GM18502 (cell line): Measurements from ENCODE around the gene KNTC1.
"Not testable (repeated sequence)": the region's sequence is repeated elsewhere in the genome, so short reads cannot be mapped to it uniquely, and the experiment has no call there.

Experiments
- ATAC-seq: cut with Tn5 transposase; IDR thresholded peaks from one replicate; pipeline ENCODE4 v1.9.1; 2021; ENCODE audit warnings: mild to moderate bottlenecking; ENCODE audit not compliant: unreplicated experiment, poor library complexity

The KNTC1 gene, protein sequence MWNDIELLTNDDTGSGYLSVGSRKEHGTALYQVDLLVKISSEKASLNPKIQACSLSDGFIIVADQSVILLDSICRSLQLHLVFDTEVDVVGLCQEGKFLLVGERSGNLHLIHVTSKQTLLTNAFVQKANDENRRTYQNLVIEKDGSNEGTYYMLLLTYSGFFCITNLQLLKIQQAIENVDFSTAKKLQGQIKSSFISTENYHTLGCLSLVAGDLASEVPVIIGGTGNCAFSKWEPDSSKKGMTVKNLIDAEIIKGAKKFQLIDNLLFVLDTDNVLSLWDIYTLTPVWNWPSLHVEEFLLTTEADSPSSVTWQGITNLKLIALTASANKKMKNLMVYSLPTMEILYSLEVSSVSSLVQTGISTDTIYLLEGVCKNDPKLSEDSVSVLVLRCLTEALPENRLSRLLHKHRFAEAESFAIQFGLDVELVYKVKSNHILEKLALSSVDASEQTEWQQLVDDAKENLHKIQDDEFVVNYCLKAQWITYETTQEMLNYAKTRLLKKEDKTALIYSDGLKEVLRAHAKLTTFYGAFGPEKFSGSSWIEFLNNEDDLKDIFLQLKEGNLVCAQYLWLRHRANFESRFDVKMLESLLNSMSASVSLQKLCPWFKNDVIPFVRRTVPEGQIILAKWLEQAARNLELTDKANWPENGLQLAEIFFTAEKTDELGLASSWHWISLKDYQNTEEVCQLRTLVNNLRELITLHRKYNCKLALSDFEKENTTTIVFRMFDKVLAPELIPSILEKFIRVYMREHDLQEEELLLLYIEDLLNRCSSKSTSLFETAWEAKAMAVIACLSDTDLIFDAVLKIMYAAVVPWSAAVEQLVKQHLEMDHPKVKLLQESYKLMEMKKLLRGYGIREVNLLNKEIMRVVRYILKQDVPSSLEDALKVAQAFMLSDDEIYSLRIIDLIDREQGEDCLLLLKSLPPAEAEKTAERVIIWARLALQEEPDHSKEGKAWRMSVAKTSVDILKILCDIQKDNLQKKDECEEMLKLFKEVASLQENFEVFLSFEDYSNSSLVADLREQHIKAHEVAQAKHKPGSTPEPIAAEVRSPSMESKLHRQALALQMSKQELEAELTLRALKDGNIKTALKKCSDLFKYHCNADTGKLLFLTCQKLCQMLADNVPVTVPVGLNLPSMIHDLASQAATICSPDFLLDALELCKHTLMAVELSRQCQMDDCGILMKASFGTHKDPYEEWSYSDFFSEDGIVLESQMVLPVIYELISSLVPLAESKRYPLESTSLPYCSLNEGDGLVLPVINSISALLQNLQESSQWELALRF (N-terminal part only)

GRCh38 chr12:122526683-122527477 is at the start of gene KNTC1, which contains the start of gene RSRC2:
Gene KNTC1, plus strand, starts transcription at chr12:122527249. Its CDS starts 2,815 bp downstream, at chr12:122530064.
Gene RSRC2, minus strand, starts transcription at chr12:122526936. Its CDS starts 83 bp downstream, at chr12:122526853.
- ATAC-seq, result peak; percentile 91

GRCh38 chr12:122480753-122481152 is 46.3 kb upstream of the KNTC1 start:
- ATAC-seq, result no peak

- no peak for ATAC-seq
Observed at GRCh38 chr12:122481861-122482260, 45.2 kb upstream of the KNTC1 start.

GRCh38 chr12:122483969-122484368 is 43.1 kb upstream of the KNTC1 start:
- ATAC-seq, result no peak

DNA sequence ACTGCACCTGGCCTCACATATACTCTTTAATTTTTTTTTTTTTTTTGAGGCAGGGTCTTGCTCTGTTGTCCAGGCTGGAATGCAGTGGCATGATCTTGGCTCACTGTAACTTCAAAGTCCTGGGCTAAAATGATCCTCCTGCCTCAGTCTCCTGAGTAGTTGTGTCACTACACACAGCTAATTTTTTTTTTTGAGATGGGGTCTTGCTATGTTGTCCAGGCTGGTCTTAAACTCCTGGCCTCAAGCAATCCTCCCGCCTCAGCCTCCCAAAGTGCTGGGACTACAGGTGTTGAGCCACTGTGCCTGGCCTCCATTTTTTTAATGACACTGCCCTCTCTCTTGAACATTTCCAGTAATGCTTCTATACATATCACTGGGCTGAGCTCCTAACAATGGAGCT is 42.7 kb upstream of the KNTC1 start:
- not testable (repeated sequence) for ATAC-seq

- ATAC-seq, result not testable (repeated sequence)
Observed at GRCh38 chr12:122486360-122486759, 40.7 kb upstream of the KNTC1 start.

- ATAC-seq, result no peak
Observed at GRCh38 chr12:122486805-122487426, 40.1 kb upstream of the KNTC1 start.

DNA sequence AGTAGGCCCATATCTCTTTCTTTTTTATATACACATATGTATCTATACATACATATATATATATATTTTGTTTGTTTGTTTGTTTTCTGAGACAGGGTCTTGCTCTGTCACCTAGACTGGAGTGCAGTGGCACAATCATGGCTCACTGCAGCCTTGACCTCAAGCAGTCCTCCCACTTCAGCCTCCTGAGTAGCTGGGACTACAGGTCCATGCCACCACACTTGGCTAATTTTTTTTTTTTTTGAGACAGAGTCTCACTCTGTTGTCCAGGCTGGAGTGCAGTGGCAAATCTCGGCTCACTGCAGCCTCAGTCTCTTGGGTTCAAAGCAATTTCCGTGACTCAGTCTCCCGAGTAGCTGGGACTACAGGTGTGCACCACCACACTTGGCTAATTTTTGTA is 39.2 kb upstream of the KNTC1 start:
- not testable (repeated sequence) for ATAC-seq

- ATAC-seq, result no peak
Observed at GRCh38 chr12:122489038-122489437, 38.0 kb upstream of the KNTC1 start.

DNA sequence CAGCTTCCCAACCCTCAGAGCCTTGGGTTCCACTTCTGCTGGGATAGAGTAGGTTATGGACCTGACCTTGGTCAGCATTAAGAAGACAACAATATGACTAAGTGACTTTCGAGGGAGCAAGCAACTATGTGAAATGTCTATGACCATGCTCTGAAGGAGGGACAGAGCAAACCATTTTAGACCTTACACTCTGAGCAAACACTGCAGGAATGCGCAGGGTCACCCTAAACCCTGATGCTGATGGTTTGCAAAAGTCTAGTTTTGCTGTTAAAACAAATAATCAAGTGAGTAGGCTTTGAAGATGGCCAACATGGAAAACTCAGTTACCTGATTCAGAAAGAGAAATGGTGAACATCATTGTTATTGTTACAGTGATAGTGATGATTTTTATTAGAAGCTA is 35.1 kb upstream of the KNTC1 start:
- ATAC-seq, result no peak

DNA sequence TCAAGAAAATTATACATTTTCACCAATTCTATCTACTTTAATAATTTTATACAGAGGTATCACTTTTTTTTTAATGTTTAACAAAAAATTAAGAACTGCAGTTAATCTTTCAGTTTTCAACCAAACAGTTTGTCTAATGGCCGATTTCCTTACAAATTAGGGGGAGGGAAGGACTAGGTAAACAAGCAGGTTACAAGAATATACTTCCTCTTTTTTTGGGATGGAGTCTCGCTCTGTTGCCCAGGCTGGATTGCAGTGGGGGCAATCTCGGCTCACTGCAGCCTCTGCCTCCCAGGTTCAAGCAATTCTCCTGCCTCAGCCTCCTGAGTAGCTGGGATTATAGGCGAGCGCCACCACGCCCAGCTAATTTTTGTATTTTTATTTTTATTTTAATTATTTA is 33.8 kb upstream of the KNTC1 start:
- ATAC-seq, result not testable (repeated sequence)

- no peak for ATAC-seq
Observed at GRCh38 chr12:122495258-122495657, 31.8 kb upstream of the KNTC1 start.

- ATAC-seq, result peak; percentile 22
Observed at GRCh38 chr12:122499991-122500684, 26.9 kb upstream of the KNTC1 start.

- peak; percentile 92 for ATAC-seq
Observed at GRCh38 chr12:122500685-122501488, 26.2 kb upstream of the KNTC1 start, which contains the start of gene ZCCHC8. Gene ZCCHC8, minus strand, starts transcription at chr12:122500932. Its CDS starts 92 bp downstream, at chr12:122500840.

DNA sequence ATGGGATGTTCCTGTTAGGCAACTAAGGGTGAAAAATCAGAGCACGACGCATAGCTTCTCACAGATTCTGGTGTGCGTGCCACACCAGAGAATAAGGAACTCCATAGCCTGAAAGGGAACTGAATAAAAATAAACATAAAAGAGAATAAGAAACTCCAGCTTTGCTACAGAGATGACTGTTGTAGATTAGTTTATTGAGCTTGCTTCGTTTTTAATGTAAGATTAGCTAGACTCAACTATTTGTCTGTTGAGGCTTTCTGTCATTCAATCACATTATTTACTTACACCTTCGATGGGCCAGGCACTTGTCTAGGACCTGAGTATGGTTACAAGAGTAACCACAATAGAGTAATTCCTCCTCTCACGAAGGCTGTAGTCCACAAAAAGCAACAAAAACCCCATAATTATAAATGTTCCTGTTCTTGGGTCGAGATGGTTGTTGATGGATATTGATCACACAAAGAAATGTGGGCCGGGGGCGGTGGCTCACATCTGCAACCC is 25.5 kb upstream of the KNTC1 start:
- no peak for ATAC-seq

GRCh38 chr12:122503147-122503751 is 23.8 kb upstream of the KNTC1 start:
- ATAC-seq, result no peak
